Stimulated activated CD4-positive, alpha-beta T cell treated with anti-CD3 and anti-CD28 coated beads, Interleukin-1b, Interleukin-23, amount 100 ng/mL, for 48 hours (primary cell): ENCODE data around the gene XRCC1.

Experiments
- DNase-seq: peaks from one replicate; pipeline ENCODE4 v3.0.0-alpha.2; 2020

Gene XRCC1

DNA sequence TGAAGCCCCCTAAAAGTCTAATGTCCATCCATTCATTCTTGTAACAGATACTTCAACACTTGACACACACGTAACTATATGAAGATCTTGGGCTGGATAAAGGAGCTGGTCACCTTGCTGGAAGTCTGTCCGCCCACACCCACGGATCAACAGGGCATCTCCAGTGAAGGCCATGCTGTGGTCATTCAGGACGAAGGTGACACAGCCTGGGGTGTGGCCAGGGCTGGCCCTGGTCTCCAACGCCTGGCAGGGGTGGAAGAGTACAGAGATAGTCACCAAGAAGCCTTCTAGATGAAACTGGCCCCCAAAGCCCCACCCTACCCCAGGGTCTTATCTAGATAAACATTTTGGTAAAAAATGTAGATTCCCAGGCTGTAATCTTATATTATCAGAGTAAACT, 64.0 kb downstream of the XRCC1 start:
- DNase-seq = no peak

DNA sequence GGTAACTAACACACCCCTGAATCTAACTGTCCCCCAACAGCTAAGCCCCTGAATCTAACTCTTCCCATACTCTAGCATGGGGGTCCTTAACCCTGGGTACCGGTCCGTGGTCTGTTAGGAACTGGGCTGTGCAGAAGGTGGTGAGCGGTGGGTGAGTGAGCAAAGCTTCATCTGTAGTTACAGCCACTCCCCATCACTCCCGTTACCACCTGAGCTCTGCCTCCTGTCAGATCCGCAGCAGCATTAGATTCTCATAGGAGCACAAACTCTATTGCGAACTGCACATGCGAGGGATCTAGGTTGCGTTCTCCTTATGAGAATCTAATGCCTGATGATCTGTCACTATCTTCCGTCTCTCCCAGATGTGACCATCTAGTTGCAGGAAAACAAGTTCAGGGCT, 64.6 kb downstream of the XRCC1 start:
- DNase-seq = no peak

DNA sequence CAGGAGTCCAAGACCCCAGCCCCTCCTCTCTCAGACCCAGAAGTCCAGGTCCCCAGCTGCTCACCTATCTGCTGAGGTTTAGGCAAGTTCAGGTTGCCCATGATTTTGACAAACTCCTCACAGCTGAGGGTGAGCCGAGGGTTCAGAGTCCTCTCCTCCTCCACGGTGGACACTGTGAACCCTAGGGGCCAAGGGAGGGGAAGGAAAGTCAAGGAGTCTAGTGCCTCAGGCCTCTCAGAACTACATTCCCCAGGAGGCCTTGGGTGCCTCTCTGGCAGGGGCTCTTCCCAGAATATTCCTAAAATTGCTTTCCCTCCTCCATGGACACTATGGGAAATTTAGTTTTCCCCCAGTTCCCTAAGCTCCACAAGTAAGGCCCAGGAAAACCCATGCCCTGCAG, 67.4 kb downstream of the XRCC1 start:
- no peak for DNase-seq

DNA sequence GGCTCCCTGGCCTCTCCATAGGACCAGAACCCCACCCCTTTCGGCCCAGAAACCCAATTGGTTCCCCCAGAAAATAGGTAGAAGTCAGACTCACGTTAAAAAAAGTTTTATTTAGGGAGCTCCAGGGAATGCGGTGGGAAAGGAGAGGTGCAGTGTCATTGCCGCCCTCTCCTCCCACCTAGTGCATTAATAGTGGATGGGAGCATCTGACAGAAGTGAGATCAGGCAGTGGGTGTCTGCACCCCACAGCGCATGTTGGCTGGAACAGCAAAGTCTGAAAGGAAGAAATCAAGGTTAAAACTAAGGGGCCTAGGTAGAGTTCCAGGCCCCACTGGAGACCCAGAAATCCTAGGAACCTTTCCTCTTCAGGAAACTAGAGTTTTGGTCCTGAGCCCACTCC, 68.7 kb downstream of the XRCC1 start:
- no peak for DNase-seq

- DNase-seq = no peak
Measured at GRCh38 chr19:43505941-43506340, 69.4 kb downstream of the XRCC1 start.

DNA sequence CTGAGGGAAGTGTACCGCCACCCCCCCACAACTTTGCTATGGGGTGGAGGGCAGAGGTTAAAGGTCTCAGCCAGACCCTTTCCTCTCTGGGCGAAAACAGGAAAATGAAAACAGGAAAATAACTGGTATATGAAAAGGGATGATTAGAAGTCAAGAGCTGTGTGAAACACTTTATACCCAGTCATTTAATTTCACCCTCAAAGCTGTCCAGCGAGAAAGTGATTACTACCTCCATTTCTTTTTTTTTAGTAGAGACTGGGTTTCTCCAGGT, 70.2 kb downstream of the XRCC1 start:
- no peak for DNase-seq

DNA sequence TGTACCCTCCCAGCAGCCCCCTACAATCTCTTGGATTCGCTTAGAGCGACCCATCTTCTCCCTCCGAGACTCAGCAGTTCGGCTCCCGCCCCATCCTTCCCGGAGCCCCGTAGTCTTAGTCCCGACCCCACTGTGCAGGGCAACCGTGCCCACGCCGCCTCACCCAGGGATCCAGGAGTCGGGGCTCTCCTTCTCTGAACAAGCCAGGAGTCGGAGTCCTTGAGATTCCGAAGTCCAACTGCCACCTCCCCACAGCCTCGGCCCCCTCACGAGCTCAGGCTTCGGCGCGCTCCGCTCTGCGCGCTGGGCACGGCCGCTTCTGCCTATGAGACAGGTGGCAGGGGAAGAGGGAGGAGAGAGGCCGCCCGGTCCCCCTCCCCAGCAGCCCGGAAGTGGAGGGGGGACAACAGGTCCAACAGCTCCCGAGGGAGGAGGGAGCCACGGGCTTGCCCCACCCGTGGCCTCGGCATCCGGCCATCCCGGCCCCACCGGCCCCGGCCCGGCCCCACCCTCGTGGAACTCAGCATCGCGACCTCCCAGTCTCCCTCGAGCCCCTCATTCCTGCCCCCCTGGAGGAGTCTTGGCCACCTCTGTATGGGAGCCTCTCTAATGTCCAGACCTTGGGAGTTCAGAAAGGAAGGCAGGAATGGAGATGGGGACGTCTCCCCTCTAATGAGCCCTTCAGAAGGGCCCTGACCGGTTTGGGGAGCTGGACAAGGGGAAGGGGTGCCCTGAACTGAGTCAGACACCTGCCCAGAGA, 70.7 kb downstream of the XRCC1 start, which contains the start of gene PHLDB3:
PHLDB3 (minus strand) TSS at position 321 of the 760 bp plus-strand sequence. CDS start 628 bp downstream, outside the sequence.
- peak; percentile 52 for DNase-seq

- peak; percentile 96 for DNase-seq
Measured at GRCh38 chr19:43503501-43504425, 71.6 kb downstream of the XRCC1 start.

DNA sequence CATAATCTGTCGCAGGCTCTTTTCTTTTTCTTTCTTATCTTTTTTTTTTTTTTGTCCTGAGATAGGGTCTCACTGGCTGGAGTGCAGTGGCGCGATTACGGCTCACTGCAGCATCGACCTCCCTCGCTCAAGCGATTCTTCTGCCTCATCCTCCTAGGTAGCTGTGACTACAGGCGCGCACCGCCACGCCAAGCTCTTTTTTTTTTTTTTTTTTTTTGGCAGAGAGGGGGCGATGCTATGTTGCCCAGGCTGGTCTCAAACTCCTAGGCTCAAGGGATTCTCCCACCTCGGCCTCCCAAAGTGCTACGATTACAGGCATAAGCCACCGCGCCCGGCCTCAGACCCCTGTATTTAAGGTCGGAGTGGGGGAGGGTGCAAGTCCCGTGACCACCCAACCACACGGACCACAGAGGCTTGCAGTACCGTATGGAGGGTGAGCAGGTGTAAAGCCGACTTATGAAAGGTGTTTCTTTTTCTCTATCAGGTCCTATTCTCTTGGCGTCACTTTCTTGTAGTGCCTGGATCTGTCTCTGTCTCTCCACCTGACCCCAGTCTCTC, 72.8 kb downstream of the XRCC1 start:
- DNase-seq = no peak

GRCh38 chr19:43501661-43502418, 73.5 kb downstream of the XRCC1 start:
- DNase-seq = no peak

DNA sequence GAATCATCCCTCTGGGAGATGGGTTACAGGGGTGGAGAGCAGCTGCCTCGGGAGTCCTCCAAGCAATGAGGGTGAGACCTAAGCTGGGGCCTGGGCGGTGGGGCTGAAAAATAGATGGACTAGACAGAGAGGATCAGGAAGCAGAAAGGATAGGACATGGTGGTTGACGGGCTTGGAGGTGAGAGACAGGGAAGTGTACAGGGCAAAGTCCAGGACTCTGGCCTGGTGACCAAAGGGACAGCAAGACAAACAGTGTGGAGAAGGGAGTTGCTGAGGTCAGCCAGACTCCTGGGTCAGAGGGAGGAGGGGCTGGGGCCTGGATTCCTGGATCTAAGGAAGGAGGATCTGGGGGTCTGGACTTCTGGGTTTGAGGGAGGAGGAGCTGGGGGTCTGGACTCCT, 76.3 kb downstream of the XRCC1 start:
- no peak for DNase-seq

DNA sequence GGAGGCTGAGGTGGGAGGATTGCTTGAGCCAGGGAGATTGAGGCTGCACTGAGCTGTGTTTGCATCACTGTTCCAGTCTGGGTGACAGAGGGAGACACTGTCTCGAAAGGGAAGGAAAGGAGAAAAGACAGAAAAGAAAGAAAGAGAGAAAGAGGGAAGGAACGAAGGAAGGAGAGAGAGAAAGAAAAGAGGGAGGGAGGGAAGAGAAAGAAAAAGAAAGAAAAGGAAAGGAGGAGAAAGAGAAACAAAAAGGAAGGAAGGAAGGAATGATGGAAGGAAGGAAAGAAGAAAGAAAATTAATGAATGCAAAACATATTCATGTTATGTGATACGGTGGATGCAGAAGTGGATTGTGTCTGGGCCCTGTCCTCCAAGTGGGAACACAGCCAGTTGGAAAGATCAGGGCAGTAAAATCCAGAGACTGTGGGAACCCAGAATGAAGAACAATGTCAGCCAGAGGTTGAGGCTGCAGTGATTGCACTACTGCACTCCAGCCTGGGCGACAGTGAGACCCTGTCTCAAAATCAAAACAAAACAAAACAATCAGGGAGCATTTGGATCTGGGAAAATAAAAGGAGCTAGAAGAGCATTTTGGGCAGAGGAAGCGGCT, 77.0 kb downstream of the XRCC1 start:
- no peak for DNase-seq

- DNase-seq = no peak
Measured at GRCh38 chr19:43496960-43497359, 78.4 kb downstream of the XRCC1 start.

DNA sequence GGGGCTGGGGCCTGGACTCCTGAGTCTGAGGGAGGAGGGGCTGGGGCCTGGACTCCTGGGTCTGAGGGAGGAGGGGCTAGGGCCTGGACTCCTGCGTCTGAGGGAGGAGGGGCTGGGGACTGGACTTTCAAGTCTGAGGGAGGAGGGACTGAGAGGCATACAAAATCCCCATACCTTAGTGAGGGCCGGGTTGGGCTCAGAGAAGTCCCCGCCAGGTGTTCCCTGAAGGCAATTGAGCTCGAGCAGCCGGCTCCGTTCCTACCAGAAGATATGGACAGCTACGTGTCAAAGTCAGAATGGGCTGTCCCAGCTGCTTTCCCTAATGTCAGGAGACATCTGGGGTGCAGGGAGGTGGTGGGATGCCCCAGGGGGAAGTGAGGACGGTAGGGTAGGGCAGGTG, 80.2 kb downstream of the XRCC1 start:
- DNase-seq = no peak
